Measurements from ENCODE around the gene TAB3. TPM values are rescaled to one million over a fixed set of nuclear protein-coding genes. Genes with fewer than 3 reads are reported as not detected.

The TAB3 gene
- total RNA-seq, 1 experiment from 2014 or later = 13.5 TPM

DNA sequence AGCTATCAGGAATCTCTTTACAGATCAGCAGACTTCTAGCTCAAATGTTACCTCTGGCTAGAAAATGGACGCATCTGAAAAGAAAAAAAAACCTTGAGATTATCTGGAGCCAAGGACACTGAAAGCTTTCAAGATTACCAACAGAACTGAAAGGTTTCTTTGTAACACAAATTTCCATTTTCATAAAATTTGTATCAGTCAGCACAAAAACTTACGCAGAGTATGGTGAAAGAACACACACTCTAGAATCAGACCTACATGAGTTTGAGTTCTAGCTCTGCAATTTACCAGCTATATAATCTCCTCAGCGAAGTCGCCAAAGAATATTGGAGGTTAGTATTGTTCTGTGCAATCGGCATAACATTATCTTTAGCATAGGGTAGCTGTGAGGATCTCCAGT is 1.8 kb downstream of the TAB3 start:
- Histone ChIP-seq H2BK20ac (ENCODE audit: low read depth, low read length, poor library complexity, severe bottlenecking) (no peak overlapping the region), H4K5ac (ENCODE audit: insufficient read length, low read depth, low read length) (no peak overlapping the region), H3K9ac (ENCODE audit: extremely low read depth, insufficient read length, low read length) (no peak overlapping the region), H3K23ac (ENCODE audit: insufficient read length, low read depth, low read length) (no peak overlapping the region), H3K27ac (ENCODE audit: insufficient read length, low read depth, low read length) (no peak overlapping the region), H2BK5ac (ENCODE audit: insufficient read length, low read length) (no peak overlapping the region), H3K14ac (ENCODE audit: insufficient read depth, low read length) (no peak overlapping the region), H2BK15ac (ENCODE audit: low read depth, low read length) (no peak overlapping the region), H2AK5ac (ENCODE audit: insufficient read length, low read length) (no peak overlapping the region), H4K20me1 (ENCODE audit: control insufficient read depth, insufficient read depth, insufficient read length) (no peaks in the 10 kb centered on the region), H3K79me2 (ENCODE audit: insufficient read depth, low read length) (no peaks in the 10 kb centered on the region; the same call in 1 of the 2 replicates), H3K4me2 (ENCODE audit: insufficient read depth, insufficient read length, low read length) (no peak overlapping the region), H4K8ac (replicated peaks; ENCODE audit: insufficient read length, low read depth, low read length) (no peak overlapping the region), H2AFZ (ENCODE audit: low read length) (no peak overlapping the region), H2BK120ac (ENCODE audit: low read depth, low read length, poor library complexity, severe bottlenecking) (no peak overlapping the region), H3K18ac (ENCODE audit: insufficient read length, low read depth, low read length) (no peak overlapping the region), H3K79me1 (ENCODE audit: insufficient read depth, low read depth, low read length, poor library complexity, severe bottlenecking) (no peaks in the 10 kb centered on the region), H2BK12ac (ENCODE audit: insufficient read length, low read depth, low read length) (no peak overlapping the region), H3T11ph (ENCODE audit: low read length) (no peak overlapping the region), H4K91ac (ENCODE audit: insufficient read length, low read depth, low read length) (no peak overlapping the region), H3K4me1 (ENCODE audit: insufficient read depth, low read length) (no peaks in the 10 kb centered on the region; the same call in 1 of the 2 replicates), H3K56ac (ENCODE audit: insufficient read length, low read depth, low read length) (no peak overlapping the region), H3K4ac (ENCODE audit: low read depth, low read length) (no peak overlapping the region), H3K27me3 (ENCODE audit: insufficient read depth, low read length) (no peaks in the 10 kb centered on the region), H3K9me3 (ENCODE audit: control insufficient read depth, low read depth, low read length) (no peaks in the 10 kb centered on the region), H3K23me2 (ENCODE audit: insufficient read length, low read depth, low read length, poor library complexity, severe bottlenecking) (no peaks in the 10 kb centered on the region)
- no peak overlapping the region for H3K4me3 Mint-ChIP-seq
- H3K27ac Mint-ChIP-seq = no peak overlapping the region
- WGBS (ENCODE audit: extremely low coverage, insufficient read length, low lambda C conversion rate) = no CpG with 5 or more reads among the region's 5 CpGs
- peaks cover 3% of the 10 kb centered on the region; the same call in 1 of the 2 replicates for H3K27me3 Mint-ChIP-seq (ENCODE audit: low read depth)
- TF ChIP-seq, protein P1, sequence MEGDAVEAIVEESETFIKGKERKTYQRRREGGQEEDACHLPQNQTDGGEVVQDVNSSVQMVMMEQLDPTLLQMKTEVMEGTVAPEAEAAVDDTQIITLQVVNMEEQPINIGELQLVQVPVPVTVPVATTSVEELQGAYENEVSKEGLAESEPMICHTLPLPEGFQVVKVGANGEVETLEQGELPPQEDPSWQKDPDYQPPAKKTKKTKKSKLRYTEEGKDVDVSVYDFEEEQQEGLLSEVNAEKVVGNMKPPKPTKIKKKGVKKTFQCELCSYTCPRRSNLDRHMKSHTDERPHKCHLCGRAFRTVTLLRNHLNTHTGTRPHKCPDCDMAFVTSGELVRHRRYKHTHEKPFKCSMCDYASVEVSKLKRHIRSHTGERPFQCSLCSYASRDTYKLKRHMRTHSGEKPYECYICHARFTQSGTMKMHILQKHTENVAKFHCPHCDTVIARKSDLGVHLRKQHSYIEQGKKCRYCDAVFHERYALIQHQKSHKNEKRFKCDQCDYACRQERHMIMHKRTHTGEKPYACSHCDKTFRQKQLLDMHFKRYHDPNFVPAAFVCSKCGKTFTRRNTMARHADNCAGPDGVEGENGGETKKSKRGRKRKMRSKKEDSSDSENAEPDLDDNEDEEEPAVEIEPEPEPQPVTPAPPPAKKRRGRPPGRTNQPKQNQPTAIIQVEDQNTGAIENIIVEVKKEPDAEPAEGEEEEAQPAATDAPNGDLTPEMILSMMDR (conservative IDR thresholded peaks at IDR 0.05) = no peak
- peaks cover 58 to 62% of the 10 kb centered on the region in 2 experiments for H3K9me3 Mint-ChIP-seq
- H3K4me1 Mint-ChIP-seq = peaks cover 8 to 10% of the 10 kb centered on the region in 2 experiments; a peak in 3 of 4 replicates
- DNase-seq = no peak
- H3K36me3 Mint-ChIP-seq (ENCODE audit: insufficient read depth in 1 of 3, low read depth in 3 of 3) = peaks cover 0 to 5% (median 0%) of the 10 kb centered on the region in 3 experiments; a peak in 1 of 7 replicates

All from H9 (cell line).